Naive thymus-derived CD4-positive, alpha-beta T cell (primary cell): Measurements from ENCODE around the gene XYLB. TPM values are rescaled to one million over a fixed set of nuclear protein-coding genes. Genes with fewer than 3 reads are reported as not detected.

Source experiments
- ATAC-seq: fragments of 150-1000 bp; cut with Tn5 transposase; 2 replicates; pipeline ENCODE4 v1.10.0; 2021; ENCODE audit warnings: mild to moderate bottlenecking, moderate library complexity
- CTCF ChIA-PET: fragments of 350-600 bp; sonication (Branson Sonifier 250); formaldehyde crosslinking; loops from one replicate; lab custom pipeline; 2021; ENCODE audit warnings: antibody characterized with exemption; lab: Charles Lee
- POLR2A ChIA-PET: fragments of 350-600 bp; sonication (Branson Sonifier 250); formaldehyde crosslinking; loops from one replicate; lab custom pipeline; 2021; ENCODE audit warnings: antibody characterized with exemption, inconsistent platforms; lab: Charles Lee
- DNase-seq, 9 donors: peaks; one replicate each; pipeline versions ENCODE4 v3.0.0 to v3.0.0-alpha.2; 2020 to 2022; ENCODE audit warnings: mixed read lengths in 1 of 9
- H3K27ac ChIP-seq: one replicate; pipeline ENCODE4 v1.7.0; 2013; ENCODE audit warnings: mild to moderate bottlenecking, low read depth, low read length, moderate library complexity
- H3K27me3 ChIP-seq, 2 donors: one replicate each; pipeline ENCODE4 v1.7.0; 2013; ENCODE audit warnings: low read length in 2 of 2, mild to moderate bottlenecking in 2 of 2, moderate library complexity in 2 of 2; ENCODE audit not compliant: control insufficient read depth in 2 of 2, insufficient read depth in 2 of 2
- H3K36me3 ChIP-seq, 3 experiments: 1 replicate in 2 of 3; 2 replicates in 1 of 3; pipeline ENCODE4 v1.7.0; 2013; ENCODE audit warnings: low read length in 3 of 3, mild to moderate bottlenecking in 3 of 3, moderate library complexity in 1 of 3; ENCODE audit not compliant: insufficient read depth in 3 of 3, control insufficient read depth in 2 of 3
- H3K4me1 ChIP-seq, 2 donors: one replicate each; pipeline ENCODE4 v1.7.0; 2013; ENCODE audit warnings: low read length in 2 of 2, mild to moderate bottlenecking in 2 of 2, moderate library complexity in 1 of 2; ENCODE audit not compliant: control insufficient read depth in 2 of 2, insufficient read depth in 2 of 2
- H3K4me3 ChIP-seq: 2 replicates; pipeline ENCODE4 v1.7.0; 2013; ENCODE audit warnings: mild to moderate bottlenecking, low read length
- H3K9me3 ChIP-seq, 3 experiments: 1 replicate in 2 of 3; 2 replicates in 1 of 3; pipeline ENCODE4 v1.7.0; 2013; ENCODE audit warnings: low read length in 3 of 3; ENCODE audit not compliant: control insufficient read depth in 2 of 3
- H3K27ac Mint-ChIP-seq, 9 donors: one replicate each; pipeline ENCODE4 v1.8.0; 2020 to 2022; ENCODE audit warnings: mixed read lengths in 9 of 9, mild to moderate bottlenecking in 8 of 9, moderate library complexity in 5 of 9, inconsistent platforms in 2 of 9
- H3K27me3 Mint-ChIP-seq, 5 donors: one replicate each; pipeline ENCODE4 v1.8.0; 2021 to 2022; ENCODE audit warnings: mixed read lengths in 5 of 5, mild to moderate bottlenecking in 1 of 5
- H3K36me3 Mint-ChIP-seq, 5 donors: one replicate each; pipeline ENCODE4 v1.8.0; 2020 to 2022; ENCODE audit warnings: mixed read lengths in 5 of 5, mild to moderate bottlenecking in 3 of 5, inconsistent platforms in 1 of 5
- H3K4me1 Mint-ChIP-seq, 7 donors: one replicate each; pipeline ENCODE4 v1.8.0; 2020 to 2022; ENCODE audit warnings: mixed read lengths in 7 of 7, mild to moderate bottlenecking in 3 of 7, inconsistent platforms in 1 of 7
- H3K4me3 Mint-ChIP-seq, 10 donors: one replicate each; pipeline ENCODE4 v1.8.0; 2020 to 2022; ENCODE audit warnings: mild to moderate bottlenecking in 10 of 10, mixed read lengths in 10 of 10, moderate library complexity in 6 of 10, inconsistent platforms in 2 of 10
- H3K9me3 Mint-ChIP-seq, 11 donors: one replicate each; pipeline ENCODE4 v1.8.0; 2020 to 2022; ENCODE audit warnings: mixed read lengths in 11 of 11, mild to moderate bottlenecking in 4 of 11, inconsistent platforms in 1 of 11, moderate library complexity in 1 of 11
- intact Hi-C, 2 donors: fragments of 100-400 bp; cut with micrococcal nuclease; formaldehyde crosslinking; loops; one replicate each; pipeline ENCODE4 v1.15.1; 2023
- polyA plus RNA-seq, 2 donors: library from polyadenylated mRNA; unstranded; fragments of 300-500 nt; fragmentation: Illumina TruSeq; gene quantifications; one replicate each; pipeline ENCODE4 v1.2.3, GENCODE V29; 2021
- total RNA-seq, 6 experiments: library from RNA in 5 of 6; stranded (reverse) in 5 of 6; gene quantifications; 1 replicate in 5 of 6; 2 replicates in 1 of 6; pipeline ENCODE4 v1.2.3 and lab custom pipeline; 2021 to 2026

The XYLB gene
- total and polyA plus RNA-seq, 7 experiments from 2014 or later: 0.37 to 6.7 (median 2.0) TPM

DNA sequence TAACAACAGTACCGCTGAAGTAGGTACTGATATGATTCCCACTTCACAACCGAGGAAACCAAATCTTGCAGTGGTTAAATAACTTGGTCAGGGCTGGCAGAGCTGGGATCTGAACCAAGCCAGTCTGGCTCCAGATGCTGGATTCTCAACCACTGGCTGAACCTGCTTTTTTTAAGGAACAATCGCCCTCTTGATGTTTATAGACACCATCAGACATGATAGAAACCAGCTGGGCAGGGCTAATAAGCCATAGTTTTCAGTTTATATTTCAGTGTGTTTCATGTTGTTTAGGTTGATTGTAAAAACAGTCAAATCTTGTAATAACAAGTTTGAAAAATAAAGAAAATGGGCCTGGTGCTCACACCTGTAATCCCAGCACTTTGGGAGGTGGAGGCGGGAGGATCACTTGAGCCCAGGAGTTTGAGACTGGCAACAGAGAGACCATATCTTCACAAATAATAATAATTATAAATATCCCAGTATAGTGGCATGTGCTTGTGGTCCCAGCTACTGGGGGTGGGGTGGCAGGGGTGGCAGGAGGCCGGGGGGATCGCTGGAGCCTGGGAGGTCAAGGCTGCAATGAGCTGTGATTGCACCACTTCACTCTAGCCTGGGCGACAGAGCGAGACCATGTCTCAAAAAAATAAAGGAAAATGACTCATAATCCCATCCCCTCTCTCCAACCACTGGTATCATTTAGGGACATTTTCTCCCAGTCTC is 36.7 kb downstream of the XYLB start:
- Histone ChIP-seq H3K4me1 (no peaks in the 10 kb centered on the region), H3K27me3 (no peaks in the 10 kb centered on the region), H3K27ac (no peak overlapping the region), H3K9me3 (no peaks in the 10 kb centered on the region), H3K4me3 (no peak overlapping the region), H3K36me3 (no peaks in the 10 kb centered on the region)
- H3K27ac Mint-ChIP-seq: no peak overlapping the region
- DNase-seq: no peak
- H3K27me3 Mint-ChIP-seq: no peaks in the 10 kb centered on the region
- H3K4me1 Mint-ChIP-seq: peaks cover 0 to 1% (median 0%) of the 10 kb centered on the region in 7 donors
- ChIA-PET POLR2A (no interaction called here), CTCF (no interaction called here)
- peaks cover 0 to 35% (median 25%) of the 10 kb centered on the region in 5 donors for H3K36me3 Mint-ChIP-seq
- ATAC-seq: no peak
- intact Hi-C loops: no loop called here
- peaks cover 0 to 49% (median 15%) of the 10 kb centered on the region in 11 donors for H3K9me3 Mint-ChIP-seq
- H3K4me3 Mint-ChIP-seq: no peak overlapping the region

DNA sequence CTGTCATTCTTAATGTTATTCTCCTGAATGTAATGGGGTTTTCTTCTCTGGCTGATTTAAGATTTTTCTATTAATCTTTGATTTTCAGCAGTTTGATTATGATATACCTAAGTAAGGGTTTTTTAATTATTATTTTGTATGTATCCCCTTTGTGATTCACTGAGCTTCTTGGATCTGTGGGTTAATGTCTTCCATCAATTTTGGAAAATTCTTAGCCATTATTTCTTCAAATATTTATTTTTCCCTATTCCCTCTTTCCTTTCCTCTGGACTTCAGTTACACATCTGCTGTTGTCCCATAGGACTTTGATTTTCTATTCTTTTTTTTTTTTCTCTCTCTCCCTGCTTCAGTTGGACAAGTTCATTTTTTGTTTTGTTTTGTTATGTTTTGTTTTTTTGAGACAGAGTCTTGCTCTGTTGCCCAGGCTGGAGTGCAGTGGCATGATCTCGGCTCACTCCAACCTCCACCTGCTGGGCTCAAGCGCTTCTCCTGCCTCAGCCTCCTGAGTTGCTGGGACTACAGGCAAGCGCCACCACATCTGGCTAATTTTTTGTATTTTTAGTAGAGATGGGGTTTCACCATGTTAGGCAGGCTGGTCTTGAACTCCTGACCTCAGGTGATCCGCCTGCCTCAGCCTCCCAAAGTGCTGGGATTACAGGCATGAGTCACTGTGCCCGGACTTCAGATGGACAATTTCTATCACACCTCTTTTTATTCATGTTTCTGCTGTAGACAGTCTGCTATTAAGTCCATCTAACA is 40.6 kb downstream of the XYLB start:
- ATAC-seq (no peak), DNase-seq (no peak)
- Mint-ChIP-seq H3K9me3 (peaks cover 0 to 36% (median 9%) of the 10 kb centered on the region in 11 donors), H3K4me1 (no peaks in the 10 kb centered on the region), H3K27me3 (no peaks in the 10 kb centered on the region), H3K36me3 (peaks cover 0 to 22% (median 12%) of the 10 kb centered on the region in 5 donors), H3K27ac (no peak overlapping the region), H3K4me3 (no peak overlapping the region)
- no peaks in the 10 kb centered on the region for H3K4me1 ChIP-seq
- H3K4me3 ChIP-seq: no peak overlapping the region
- no peak overlapping the region for H3K27ac ChIP-seq
- H3K9me3 ChIP-seq: no peaks in the 10 kb centered on the region
- H3K36me3 ChIP-seq: no peaks in the 10 kb centered on the region
- POLR2A ChIA-PET: interaction anchor here (0.6 kb wide), 1 partner anchor 348 kb away, joined by 3 read pairs; the partner anchor contains the start of gene DLEC1
- CTCF ChIA-PET: interaction anchor here (0.6 kb wide), 1 partner anchor 60 kb away, joined by 3 read pairs; no protein-coding TSS in a partner anchor
- no peaks in the 10 kb centered on the region for H3K27me3 ChIP-seq
- intact Hi-C loops: no loop called here

- ChIA-PET POLR2A (no interaction called here), CTCF (no interaction called here)
- H3K4me3 ChIP-seq: no peak overlapping the region
- DNase-seq: no peak
- H3K27me3 ChIP-seq: no peaks in the 10 kb centered on the region
- H3K36me3 ChIP-seq: no peaks in the 10 kb centered on the region
- no peak overlapping the region for H3K27ac ChIP-seq
- H3K9me3 ChIP-seq: no peaks in the 10 kb centered on the region
- Mint-ChIP-seq H3K4me1 (no peaks in the 10 kb centered on the region), H3K4me3 (no peak overlapping the region), H3K27me3 (no peaks in the 10 kb centered on the region), H3K27ac (no peak overlapping the region), H3K9me3 (peaks cover 0 to 33% (median 9%) of the 10 kb centered on the region in 11 donors), H3K36me3 (peaks cover 0 to 21% (median 11%) of the 10 kb centered on the region in 5 donors)
- ATAC-seq: no peak
- no peaks in the 10 kb centered on the region for H3K4me1 ChIP-seq
- intact Hi-C loops: no loop called here
Observed at GRCh38 chr3:38387862-38388261, 41.3 kb downstream of the XYLB start.

DNA sequence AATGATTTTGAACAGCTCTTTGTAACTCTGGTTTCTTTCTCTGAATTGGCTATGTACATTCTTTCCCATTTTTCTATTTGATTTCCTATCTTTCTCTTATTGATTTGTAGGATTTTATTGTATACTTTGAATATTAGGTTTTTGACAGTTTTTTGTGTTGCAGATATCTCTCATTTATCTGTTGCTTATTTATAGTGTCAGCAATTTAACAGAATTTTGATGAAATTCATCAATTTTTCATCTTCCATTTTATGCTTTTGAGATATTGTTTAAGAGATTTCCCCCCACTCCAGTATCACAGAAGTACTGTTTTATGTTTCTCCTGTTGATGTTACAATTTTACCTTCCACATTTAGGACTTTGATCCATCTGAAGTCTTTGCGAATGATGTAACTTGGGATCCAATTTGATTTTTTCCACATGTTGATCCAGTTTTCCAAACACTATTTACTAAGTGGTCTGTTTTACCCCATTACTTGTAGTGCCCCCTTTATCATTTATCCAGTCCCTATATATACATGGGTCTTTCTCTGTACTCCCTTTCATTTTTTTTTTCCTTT is 46.1 kb downstream of the XYLB start:
- H3K27ac Mint-ChIP-seq: no peak overlapping the region

GRCh38 chr3:38396239-38396638 is 49.7 kb downstream of the XYLB start:
- Histone ChIP-seq H3K36me3 (no peaks in the 10 kb centered on the region), H3K9me3 (no peaks in the 10 kb centered on the region), H3K4me1 (no peaks in the 10 kb centered on the region), H3K4me3 (no peak overlapping the region), H3K27me3 (no peaks in the 10 kb centered on the region), H3K27ac (no peak overlapping the region)
- intact Hi-C loops: no loop called here
- H3K4me3 Mint-ChIP-seq: no peak overlapping the region
- peaks cover 0 to 33% (median 24%) of the 10 kb centered on the region in 5 donors for H3K36me3 Mint-ChIP-seq
- no peaks in the 10 kb centered on the region for H3K27me3 Mint-ChIP-seq
- DNase-seq: no peak
- CTCF ChIA-PET: no interaction called here
- no peak for ATAC-seq
- H3K9me3 Mint-ChIP-seq: peaks cover 0 to 2% (median 0%) of the 10 kb centered on the region in 11 donors
- H3K27ac Mint-ChIP-seq: no peak overlapping the region
- POLR2A ChIA-PET: no interaction called here
- H3K4me1 Mint-ChIP-seq: no peaks in the 10 kb centered on the region

More for the DNA sequence above, 46.1 kb downstream of the XYLB start:
- intact Hi-C loops: no loop called here
- no peak overlapping the region for H3K27ac ChIP-seq
- no peaks in the 10 kb centered on the region for H3K36me3 ChIP-seq
- H3K4me3 ChIP-seq: no peak overlapping the region
- no peak for ATAC-seq
- POLR2A ChIA-PET: no interaction called here
- H3K4me1 ChIP-seq: no peaks in the 10 kb centered on the region
- H3K27me3 ChIP-seq: no peaks in the 10 kb centered on the region
- H3K4me1 Mint-ChIP-seq: no peaks in the 10 kb centered on the region
- CTCF ChIA-PET: no interaction called here
- peaks cover 0 to 14% (median 2%) of the 10 kb centered on the region in 11 donors for H3K9me3 Mint-ChIP-seq
- DNase-seq: no peak
- no peaks in the 10 kb centered on the region for H3K27me3 Mint-ChIP-seq
- peaks cover 0 to 21% (median 12%) of the 10 kb centered on the region in 5 donors for H3K36me3 Mint-ChIP-seq
- no peaks in the 10 kb centered on the region for H3K9me3 ChIP-seq
- no peak overlapping the region for H3K4me3 Mint-ChIP-seq

- Histone ChIP-seq H3K4me3 (no peak overlapping the region), H3K27me3 (no peaks in the 10 kb centered on the region), H3K27ac (no peak overlapping the region), H3K36me3 (no peaks in the 10 kb centered on the region), H3K4me1 (no peaks in the 10 kb centered on the region), H3K9me3 (no peaks in the 10 kb centered on the region)
- ATAC-seq: no peak
- Mint-ChIP-seq H3K27ac (no peak overlapping the region), H3K9me3 (peaks cover 0 to 2% (median 0%) of the 10 kb centered on the region in 11 donors), H3K27me3 (no peaks in the 10 kb centered on the region), H3K4me1 (no peaks in the 10 kb centered on the region), H3K36me3 (peaks cover 0 to 35% (median 24%) of the 10 kb centered on the region in 5 donors), H3K4me3 (no peak overlapping the region)
- ChIA-PET CTCF (no interaction called here), POLR2A (no interaction called here)
- DNase-seq: no peak
- intact Hi-C loops: no loop called here
Observed at GRCh38 chr3:38396861-38397260, 50.3 kb downstream of the XYLB start.
